Subcutaneous adipose tissue (tissue), 4 donors: ENCODE results near the gene KDELR3. TPM values are rescaled to one million over a fixed set of nuclear protein-coding genes. Genes with fewer than 3 reads are reported as not detected.

Experiments
- total RNA-seq, 4 donors: library from RNA; depleted of rRNA; stranded (reverse); fragments of >200 nt; gene quantifications; one replicate each; pipeline ENCODE4 v1.1.0, GENCODE V29; 2016
- TF ChIP-seq, protein P1 (sequence below): fragments of 450-650 bp; IDR thresholded peaks from one replicate; pipeline ENCODE4 v1.5.1; 2016; ENCODE audit warnings: low read depth, mild to moderate bottlenecking, control low read depth, antibody characterized with exemption, moderate library complexity

The KDELR3 gene
- total RNA-seq, 4 donors from 2014 or later = 12.8 to 32.0 (median 20.1) TPM

DNA sequence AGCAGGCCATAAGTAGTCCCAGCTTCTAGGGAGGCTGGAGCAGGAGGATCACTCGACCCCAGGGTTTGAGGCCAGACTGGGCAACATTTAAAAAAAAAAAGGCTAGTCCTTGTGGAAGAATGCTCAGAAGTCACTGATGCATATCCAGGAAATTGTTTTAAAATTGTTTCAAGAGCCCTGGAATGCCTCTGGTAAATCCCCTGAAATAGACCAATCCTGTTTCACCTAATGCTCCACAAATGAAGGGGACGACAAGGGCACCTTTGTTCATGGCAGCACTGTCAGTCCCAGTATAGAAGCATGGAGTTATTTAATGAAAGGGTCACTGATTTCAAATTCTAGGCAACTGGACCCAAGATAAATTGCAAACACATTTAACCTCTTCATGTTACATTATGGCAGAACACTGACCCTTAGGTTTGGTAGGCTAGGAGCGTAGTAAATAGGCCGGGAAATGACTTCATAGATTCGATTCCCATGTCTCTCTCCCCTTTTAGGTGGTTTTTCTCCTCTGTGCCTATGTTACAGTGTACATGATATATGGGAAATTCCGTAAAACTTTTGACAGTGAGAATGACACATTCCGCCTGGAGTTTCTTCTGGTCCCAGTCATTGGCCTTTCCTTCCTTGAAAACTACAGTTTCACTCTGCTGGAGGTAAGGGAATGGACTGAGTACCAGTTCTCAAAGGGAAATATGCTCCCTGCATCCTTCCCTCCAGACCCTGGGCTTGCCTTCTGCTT, 11.4 kb downstream of the KDELR3 start:
- TF ChIP-seq, protein P1, sequence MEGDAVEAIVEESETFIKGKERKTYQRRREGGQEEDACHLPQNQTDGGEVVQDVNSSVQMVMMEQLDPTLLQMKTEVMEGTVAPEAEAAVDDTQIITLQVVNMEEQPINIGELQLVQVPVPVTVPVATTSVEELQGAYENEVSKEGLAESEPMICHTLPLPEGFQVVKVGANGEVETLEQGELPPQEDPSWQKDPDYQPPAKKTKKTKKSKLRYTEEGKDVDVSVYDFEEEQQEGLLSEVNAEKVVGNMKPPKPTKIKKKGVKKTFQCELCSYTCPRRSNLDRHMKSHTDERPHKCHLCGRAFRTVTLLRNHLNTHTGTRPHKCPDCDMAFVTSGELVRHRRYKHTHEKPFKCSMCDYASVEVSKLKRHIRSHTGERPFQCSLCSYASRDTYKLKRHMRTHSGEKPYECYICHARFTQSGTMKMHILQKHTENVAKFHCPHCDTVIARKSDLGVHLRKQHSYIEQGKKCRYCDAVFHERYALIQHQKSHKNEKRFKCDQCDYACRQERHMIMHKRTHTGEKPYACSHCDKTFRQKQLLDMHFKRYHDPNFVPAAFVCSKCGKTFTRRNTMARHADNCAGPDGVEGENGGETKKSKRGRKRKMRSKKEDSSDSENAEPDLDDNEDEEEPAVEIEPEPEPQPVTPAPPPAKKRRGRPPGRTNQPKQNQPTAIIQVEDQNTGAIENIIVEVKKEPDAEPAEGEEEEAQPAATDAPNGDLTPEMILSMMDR = no peak

DNA sequence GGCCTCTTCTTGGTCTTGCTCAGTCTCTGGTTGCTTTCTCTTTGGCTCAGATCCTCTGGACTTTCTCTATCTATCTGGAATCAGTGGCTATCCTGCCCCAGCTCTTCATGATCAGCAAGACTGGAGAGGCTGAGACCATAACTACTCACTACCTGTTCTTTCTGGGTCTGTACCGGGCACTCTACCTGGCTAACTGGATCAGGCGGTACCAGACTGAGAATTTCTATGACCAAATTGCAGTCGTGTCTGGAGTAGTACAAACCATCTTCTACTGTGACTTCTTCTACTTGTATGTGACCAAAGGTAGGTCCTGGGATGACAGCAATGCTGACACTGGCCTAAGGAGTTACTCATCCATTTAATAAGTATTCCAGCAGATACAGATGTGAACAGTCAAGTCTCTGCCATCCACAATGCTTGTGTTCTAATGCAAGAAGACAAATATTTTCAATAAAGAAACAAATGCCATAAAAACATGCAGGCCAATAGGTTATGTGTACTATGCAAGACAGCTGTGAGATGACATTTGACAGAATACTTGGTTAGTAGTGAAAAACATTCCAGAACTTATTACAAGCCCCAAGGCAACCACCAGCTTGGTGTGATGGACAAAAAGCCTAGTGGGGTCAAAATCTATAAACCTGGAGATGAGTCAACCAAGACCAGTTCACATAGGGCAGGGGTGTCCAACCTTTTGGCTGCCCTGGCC, 13.4 kb downstream of the KDELR3 start:
- TF ChIP-seq, protein P1 = no peak

DNA sequence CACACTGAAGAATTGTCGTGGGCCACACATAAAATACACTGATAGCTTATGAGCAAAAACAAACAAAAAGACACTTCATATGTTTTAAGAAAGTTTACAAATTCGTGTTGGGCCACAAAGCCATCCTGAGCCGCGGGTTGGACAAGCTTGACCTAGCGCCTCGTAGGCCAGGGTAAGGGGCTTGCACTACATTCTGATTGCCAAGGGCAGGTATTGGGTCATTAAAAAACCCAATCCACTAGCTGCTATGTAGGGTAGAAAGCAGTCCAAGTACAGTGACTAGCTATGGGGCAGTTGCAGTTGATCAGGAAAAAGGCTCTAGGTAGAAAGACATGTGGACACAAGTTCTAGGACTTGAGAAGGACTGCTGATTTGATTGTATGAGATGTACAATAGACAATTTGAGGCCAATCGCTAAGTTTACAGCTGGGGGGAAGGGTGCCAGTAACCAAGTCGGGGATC, 14.0 kb downstream of the KDELR3 start:
- TF ChIP-seq, protein P1 = no peak

DNA sequence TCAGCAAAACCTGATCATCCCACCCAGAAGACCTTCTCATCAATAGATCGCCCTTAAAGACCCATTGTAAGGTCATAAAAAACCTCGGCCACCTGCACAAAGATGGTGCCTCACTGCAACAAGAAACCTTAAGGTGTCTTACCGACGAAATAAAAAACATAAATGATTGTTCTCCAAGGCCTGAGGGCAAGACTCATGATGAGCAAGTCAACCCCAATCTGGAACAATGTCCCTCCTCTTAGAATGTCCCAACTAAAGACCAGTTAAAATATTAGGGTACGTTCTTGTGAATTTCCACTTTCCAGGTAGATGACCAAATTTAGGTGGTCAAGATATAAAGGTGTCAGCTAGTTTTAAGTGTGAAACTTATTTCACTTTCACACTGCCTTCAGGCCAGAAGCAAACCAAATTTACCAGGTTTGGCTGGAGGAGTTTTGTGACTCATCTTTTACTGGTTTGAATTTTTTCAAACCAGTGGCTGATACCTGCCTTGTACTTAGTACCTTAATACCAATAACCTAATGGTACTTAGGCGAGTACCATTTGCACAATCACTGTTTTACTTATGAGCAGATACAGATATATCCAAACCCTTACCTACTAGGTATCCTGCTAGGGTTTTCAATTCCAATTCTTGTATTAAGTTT, 14.9 kb downstream of the KDELR3 start:
- TF ChIP-seq, protein P1 = no peak

DNA sequence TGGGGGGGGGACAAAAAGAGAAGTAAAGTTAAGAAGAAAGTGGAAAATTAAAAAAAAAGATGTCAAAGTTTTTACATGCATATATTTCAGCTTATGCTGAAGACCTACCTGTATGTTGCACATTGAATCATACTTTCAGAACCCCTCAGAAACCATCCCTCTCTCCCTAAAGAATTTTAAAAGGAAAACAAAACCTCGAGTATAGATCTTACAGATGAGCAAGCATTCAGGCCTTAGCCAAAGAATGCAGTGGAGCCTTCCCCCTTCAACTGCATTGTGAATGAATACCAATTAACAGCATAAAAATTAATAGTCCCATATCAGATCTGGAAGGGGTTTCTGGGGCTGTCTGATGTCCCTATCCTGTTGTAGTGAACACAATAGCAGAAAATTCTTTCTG, 16.3 kb downstream of the KDELR3 start:
- TF ChIP-seq, protein P1 = no peak

DNA sequence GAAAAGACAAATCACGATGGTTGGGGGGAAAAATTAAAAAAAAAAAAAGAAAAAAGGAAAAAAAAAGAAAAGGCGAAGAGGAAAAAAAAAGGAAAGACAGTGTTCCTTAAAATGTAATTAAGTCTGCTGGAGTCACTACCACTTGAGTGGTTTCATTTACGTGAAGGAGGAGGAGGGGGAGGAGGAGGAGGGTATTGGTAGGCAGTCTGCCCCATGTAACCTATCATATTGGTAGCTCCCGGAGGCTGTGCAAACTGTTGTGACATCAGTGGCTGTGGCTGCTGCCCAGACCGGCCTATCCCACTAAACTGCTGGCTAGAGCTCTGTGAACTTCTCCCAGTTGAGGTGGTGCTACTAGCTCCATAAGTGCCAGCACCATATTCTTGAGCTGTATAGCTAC, 17.9 kb downstream of the KDELR3 start:
- TF ChIP-seq, protein P1 = no peak

DNA sequence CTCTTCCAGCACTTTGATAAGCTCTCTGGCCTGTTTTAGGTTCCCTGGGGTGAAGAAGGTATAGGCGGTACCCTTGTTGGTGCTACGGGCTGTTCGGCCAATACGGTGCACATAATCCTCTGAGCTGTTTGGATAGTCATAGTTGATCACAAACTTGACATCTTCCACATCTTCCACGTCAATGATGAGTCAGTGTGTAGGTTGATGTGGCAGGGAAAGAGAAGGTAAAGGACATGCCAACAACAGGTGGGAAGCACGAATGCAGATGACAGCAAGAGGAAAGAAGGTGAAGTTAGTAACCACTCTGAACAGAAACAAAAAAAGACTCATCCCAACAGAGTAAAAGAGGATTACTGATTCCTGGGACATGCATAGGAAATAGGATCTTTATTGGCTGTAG, 20.1 kb downstream of the KDELR3 start:
- TF ChIP-seq, protein P1 = no peak
